Rectal smooth muscle tissue (tissue), 1 donor: ENCODE data around the gene ARFIP1.
"Not testable (repeated sequence)": the region's sequence is repeated elsewhere in the genome, so short reads cannot be mapped to it uniquely, and the experiment has no call there.

Experiments used
- H3K27ac ChIP-seq: one replicate; pipeline ENCODE4 v1.7.0; 2013; ENCODE audit warnings: low read depth, low read length, inconsistent platforms
- H3K27me3 ChIP-seq: one replicate; pipeline ENCODE4 v1.7.0; 2013; ENCODE audit warnings: low read length; ENCODE audit not compliant: control insufficient read depth, insufficient read depth
- H3K36me3 ChIP-seq: one replicate; pipeline ENCODE4 v1.7.0; 2013; ENCODE audit warnings: low read length; ENCODE audit not compliant: control insufficient read depth, insufficient read depth
- H3K4me1 ChIP-seq: one replicate; pipeline ENCODE4 v1.7.0; 2013; ENCODE audit warnings: low read length; ENCODE audit not compliant: control insufficient read depth, insufficient read depth
- H3K4me3 ChIP-seq: one replicate; pipeline ENCODE4 v1.7.0; 2013; ENCODE audit warnings: low read length
- H3K9ac ChIP-seq: one replicate; pipeline ENCODE4 v1.7.0; 2013; ENCODE audit warnings: low read length

ARFIP1 gene

DNA sequence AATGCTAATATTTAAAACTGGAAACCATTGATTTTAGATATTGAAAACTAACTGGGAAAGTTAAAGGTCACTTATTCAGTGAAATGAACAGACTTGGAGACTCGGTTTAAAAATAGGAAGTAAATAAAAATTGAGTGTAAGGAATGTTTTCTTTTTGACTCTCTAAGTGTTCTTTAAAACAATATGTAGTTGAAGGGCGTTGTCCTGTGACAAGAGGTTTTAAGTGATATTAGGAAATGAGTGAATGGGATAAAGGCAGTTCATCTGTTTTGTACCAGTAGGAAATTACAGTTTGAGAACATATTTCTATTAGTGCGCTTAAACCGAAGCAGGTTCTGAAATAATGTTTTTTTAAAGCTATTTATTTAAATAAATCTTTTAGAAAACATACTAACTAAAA lies 77.2 kb downstream of the ARFIP1 start:
- H3K27ac ChIP-seq, result no peak overlapping the region
- no peaks in the 10 kb centered on the region for H3K4me1 ChIP-seq
- no peaks in the 10 kb centered on the region for H3K27me3 ChIP-seq
- H3K4me3 ChIP-seq, result no peak overlapping the region
- H3K9ac ChIP-seq, result no peak overlapping the region
- H3K36me3 ChIP-seq, result no peaks in the 10 kb centered on the region

- Histone ChIP-seq H3K27ac (no peak overlapping the region), H3K36me3 (no peaks in the 10 kb centered on the region), H3K27me3 (no peaks in the 10 kb centered on the region)
These were observed 79.2 kb downstream of the ARFIP1 start for GRCh38 chr4:152858934-152859333.

DNA sequence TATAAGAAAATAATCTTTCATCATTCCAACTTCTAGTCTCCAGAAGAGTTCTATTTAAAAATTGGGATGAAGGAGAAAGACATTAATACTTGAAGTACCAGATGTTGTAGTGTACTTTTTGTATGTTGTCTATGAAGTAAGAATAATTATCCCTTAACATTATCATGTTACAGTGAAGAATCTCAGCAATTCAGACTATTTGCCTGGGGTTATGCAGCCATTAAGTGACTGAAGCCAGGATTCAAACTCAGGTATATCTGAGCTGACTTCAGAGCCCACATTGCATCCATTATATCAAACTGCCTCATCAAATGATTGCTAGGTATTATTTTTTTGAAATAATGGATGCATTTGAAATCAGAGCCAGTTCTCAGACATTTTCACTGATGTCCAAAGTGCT lies 80.3 kb downstream of the ARFIP1 start:
- Histone ChIP-seq H3K9ac (no peak overlapping the region), H3K4me3 (no peak overlapping the region), H3K27me3 (no peaks in the 10 kb centered on the region), H3K4me1 (no peaks in the 10 kb centered on the region), H3K27ac (no peak overlapping the region), H3K36me3 (peaks cover 5% of the 10 kb centered on the region)

More at GRCh38 chr4:152858934-152859333, 79.2 kb downstream of the ARFIP1 start:
- Histone ChIP-seq H3K4me1 (no peaks in the 10 kb centered on the region), H3K9ac (no peak overlapping the region), H3K4me3 (no peak overlapping the region)

- peaks cover 5% of the 10 kb centered on the region for H3K36me3 ChIP-seq
- H3K9ac ChIP-seq, result no peak overlapping the region
- H3K4me3 ChIP-seq, result no peak overlapping the region
- no peaks in the 10 kb centered on the region for H3K27me3 ChIP-seq
- no peaks in the 10 kb centered on the region for H3K4me1 ChIP-seq
- no peak overlapping the region for H3K27ac ChIP-seq
These were observed 82.9 kb downstream of the ARFIP1 start for GRCh38 chr4:152862608-152863007.

GRCh38 chr4:152864361-152864760 lies 84.6 kb downstream of the ARFIP1 start:
- H3K27ac ChIP-seq, result no peak overlapping the region
- H3K36me3 ChIP-seq, result peaks cover 5% of the 10 kb centered on the region
- no peaks in the 10 kb centered on the region for H3K27me3 ChIP-seq
- H3K4me1 ChIP-seq, result no peaks in the 10 kb centered on the region
- H3K9ac ChIP-seq, result no peak overlapping the region
- H3K4me3 ChIP-seq, result no peak overlapping the region

DNA sequence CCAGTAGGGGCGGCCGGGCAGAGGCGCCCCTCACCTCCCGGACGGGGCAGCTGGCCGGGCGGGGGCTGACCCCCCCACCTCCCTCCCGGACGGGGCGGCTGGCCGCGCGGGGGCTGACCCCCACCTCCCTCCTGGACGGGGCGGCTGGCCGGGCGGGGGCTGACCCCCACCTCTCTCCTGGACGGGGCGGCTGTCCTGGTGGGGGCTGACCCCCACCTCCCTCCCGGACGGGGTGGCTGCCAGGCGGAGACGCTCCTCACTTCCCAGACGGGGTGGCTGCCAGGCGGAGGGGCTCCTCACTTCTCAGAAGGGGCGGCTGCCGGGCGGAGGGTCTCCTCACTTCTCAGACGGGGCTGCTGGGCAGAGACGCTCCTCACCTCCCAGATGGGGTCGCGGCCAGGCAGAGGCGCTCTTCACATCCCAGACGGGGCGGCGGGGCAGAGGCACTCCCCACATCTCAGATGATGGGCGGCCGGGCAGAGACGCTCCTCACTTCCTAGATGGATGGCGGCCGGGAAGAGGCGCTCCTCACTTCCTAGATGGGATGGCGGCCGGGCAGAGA lies 86.8 kb downstream of the ARFIP1 start:
- not testable (repeated sequence) for H3K9ac ChIP-seq, H3K4me3 ChIP-seq, H3K27ac ChIP-seq, H3K27me3 ChIP-seq, H3K4me1 ChIP-seq, H3K36me3 ChIP-seq

DNA sequence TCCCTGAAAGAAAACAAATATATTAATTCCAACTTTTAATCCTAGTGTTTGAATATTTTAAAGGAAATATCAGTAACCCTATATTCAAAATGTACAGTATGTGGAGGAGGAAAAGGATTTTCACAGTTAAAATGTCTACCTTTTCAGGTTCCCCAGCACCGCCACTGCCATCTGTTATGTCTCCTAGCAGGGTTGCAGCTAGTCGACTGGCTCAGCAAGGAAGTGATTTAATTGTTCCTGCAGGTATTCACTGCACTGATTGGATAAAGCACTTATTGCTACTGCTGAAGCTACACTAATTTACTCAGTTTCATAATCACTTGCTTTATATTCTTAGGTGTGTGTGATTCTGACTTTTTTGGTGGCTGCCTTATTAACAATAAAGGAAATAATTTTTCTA lies 90.9 kb downstream of the ARFIP1 start:
- Histone ChIP-seq H3K9ac (no peak overlapping the region), H3K4me3 (no peak overlapping the region), H3K27ac (no peak overlapping the region), H3K27me3 (no peaks in the 10 kb centered on the region), H3K4me1 (no peaks in the 10 kb centered on the region), H3K36me3 (no peaks in the 10 kb centered on the region)

GRCh38 chr4:152875261-152875660 lies 95.5 kb downstream of the ARFIP1 start:
- Histone ChIP-seq H3K9ac (no peak overlapping the region), H3K4me3 (no peak overlapping the region), H3K27me3 (no peaks in the 10 kb centered on the region), H3K36me3 (no peaks in the 10 kb centered on the region), H3K4me1 (no peaks in the 10 kb centered on the region), H3K27ac (no peak overlapping the region)

DNA sequence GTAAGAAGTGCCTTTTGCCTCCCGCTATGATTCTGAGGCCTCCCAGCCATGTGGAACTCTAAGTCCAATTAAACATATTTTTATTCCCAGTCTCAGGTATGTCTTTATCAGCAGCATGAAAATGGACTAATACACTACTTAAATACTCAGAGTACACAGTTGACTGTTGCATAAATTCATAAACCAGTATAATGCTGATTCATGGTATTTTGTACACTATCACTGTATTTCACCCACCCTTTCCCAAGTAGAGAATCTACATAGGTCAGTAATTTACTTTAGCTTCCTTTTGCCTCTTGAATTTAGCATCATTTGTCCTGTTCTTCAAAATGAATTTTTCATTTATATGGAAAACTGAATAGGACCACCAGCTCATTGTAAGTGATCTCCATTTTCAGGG lies 98.1 kb downstream of the ARFIP1 start:
- no peaks in the 10 kb centered on the region for H3K4me1 ChIP-seq
- H3K9ac ChIP-seq, result no peak overlapping the region
- H3K4me3 ChIP-seq, result no peak overlapping the region
- H3K27ac ChIP-seq, result no peak overlapping the region
- no peaks in the 10 kb centered on the region for H3K36me3 ChIP-seq
- no peaks in the 10 kb centered on the region for H3K27me3 ChIP-seq

DNA sequence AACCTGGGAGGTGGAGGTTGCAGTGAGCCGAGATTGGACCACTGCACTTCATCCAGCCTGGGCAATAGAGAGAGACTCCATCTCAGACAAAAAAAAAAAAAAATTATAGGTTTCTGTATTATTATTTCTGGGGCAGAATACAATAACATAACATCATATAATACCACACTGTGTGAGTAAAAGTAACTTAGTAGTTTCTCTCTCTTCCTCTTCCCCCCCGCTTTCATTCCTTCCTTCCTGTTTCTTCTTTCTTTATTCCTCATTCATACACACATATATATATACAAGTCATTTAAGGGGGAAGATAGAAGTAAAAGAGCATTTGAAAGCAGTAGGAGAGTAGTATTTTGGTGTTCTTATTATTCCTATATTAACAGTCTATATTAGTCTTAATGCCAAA lies 100.5 kb downstream of the ARFIP1 start:
- Histone ChIP-seq H3K4me3 (no peak overlapping the region), H3K36me3 (no peaks in the 10 kb centered on the region), H3K9ac (no peak overlapping the region), H3K4me1 (no peaks in the 10 kb centered on the region), H3K27me3 (no peaks in the 10 kb centered on the region), H3K27ac (no peak overlapping the region)

DNA sequence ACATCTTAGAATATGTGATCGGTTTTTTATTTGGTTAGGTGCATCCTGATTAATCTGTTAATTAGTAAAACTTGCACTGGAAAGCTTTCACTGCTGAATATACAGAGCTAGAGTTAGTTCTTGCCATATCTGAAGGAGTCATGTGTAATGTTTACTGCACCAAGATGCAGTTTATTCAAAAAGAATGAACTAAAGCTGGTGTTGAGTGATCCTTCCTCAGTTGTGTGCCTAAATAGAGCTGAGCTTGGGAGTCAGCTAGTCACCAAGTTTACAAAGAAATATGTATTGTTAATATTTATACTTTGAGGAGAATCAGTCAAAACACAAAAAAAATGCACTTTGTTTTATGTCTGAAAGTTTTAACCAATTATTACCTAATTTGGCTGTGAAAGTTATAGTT lies 102.2 kb downstream of the ARFIP1 start:
- Histone ChIP-seq H3K4me3 (no peak overlapping the region), H3K9ac (no peak overlapping the region), H3K4me1 (no peaks in the 10 kb centered on the region), H3K27me3 (no peaks in the 10 kb centered on the region), H3K27ac (no peak overlapping the region), H3K36me3 (peaks cover 2% of the 10 kb centered on the region)

DNA sequence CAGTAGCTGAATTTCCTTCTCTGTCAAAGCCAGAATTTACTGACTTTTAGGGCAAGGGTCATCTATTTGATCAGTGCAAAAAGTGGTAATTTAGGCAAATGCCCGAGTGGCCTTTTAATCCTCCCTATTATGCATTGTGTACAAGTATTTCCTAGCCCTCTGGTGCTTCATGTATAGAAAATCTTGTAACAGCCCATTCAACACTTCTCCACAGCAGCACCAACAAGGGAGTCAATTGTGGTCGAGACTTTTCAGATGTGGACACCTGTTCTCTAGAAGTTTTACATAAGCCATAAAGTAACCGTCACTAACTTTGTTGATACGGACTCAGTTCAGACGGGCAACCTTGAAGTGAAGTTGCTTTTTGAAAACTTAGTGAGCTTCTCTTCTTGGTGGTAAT lies 105.4 kb downstream of the ARFIP1 start:
- Histone ChIP-seq H3K9ac (no peak overlapping the region), H3K27ac (no peak overlapping the region), H3K4me1 (no peaks in the 10 kb centered on the region), H3K4me3 (no peak overlapping the region), H3K27me3 (no peaks in the 10 kb centered on the region), H3K36me3 (peaks cover 2% of the 10 kb centered on the region)

- Histone ChIP-seq H3K27ac (no peak overlapping the region), H3K4me3 (no peak overlapping the region), H3K4me1 (no peaks in the 10 kb centered on the region), H3K9ac (no peak overlapping the region), H3K27me3 (no peaks in the 10 kb centered on the region), H3K36me3 (peaks cover 5% of the 10 kb centered on the region)
These were observed 106.4 kb downstream of the ARFIP1 start for GRCh38 chr4:152886201-152886600.
